ENCODE measurements around the gene SCARB1. TPM values are rescaled to one million over a fixed set of nuclear protein-coding genes. Genes with fewer than 3 reads are reported as not detected.
A peak's percentile ranks its signal among the peaks of the same experiment; 100 is the strongest.

The SCARB1 gene
- total and polyA plus RNA-seq, 9 donors = 20.8 to 1,262 (median 81.7) TPM

- WGBS, 3 donors = 83 to 93% (median 88%) methylated on average over 6 of the region's 6 CpGs
- intact Hi-C loops (cut with DNase I) = loop anchor here in 1 of 4 donors (10.0 kb wide), 1 partner anchor 58 kb away; no protein-coding TSS in a partner anchor
Observed at GRCh38 chr12:124836759-124837158, 26.9 kb downstream of the SCARB1 start.

GRCh38 chr12:124835656-124836410, 27.8 kb downstream of the SCARB1 start:
- no peaks in the 10 kb centered on the region for H3K36me3 ChIP-seq
- H3K4me3 ChIP-seq = no peak overlapping the region
- intact Hi-C loops (cut with DNase I) = loop anchor here in 1 of 4 donors (10.0 kb wide), 1 partner anchor 59 kb away; no protein-coding TSS in a partner anchor
- 78 to 85% (median 79%) methylated on average over 17 of the region's 17 CpGs for WGBS, 3 donors
- H3K9me3 ChIP-seq = no peaks in the 10 kb centered on the region
- no peak for TF ChIP-seq CTCF (IDR thresholded peaks at IDR 0.05)
- no peak for TF ChIP-seq POLR2A (IDR thresholded peaks at IDR 0.05)
- no peak for TF ChIP-seq EP300 (IDR thresholded peaks at IDR 0.05)
- no peaks in the 10 kb centered on the region for H3K27me3 ChIP-seq
- H3K27ac ChIP-seq = no peak overlapping the region
- H3K4me1 ChIP-seq (ENCODE audit: insufficient read depth) = peaks cover 28% of the 10 kb centered on the region
- no peak for DNase-seq

More at GRCh38 chr12:124836759-124837158, 26.9 kb downstream of the SCARB1 start:
- TF ChIP-seq EP300 (IDR thresholded peaks at IDR 0.05) (no peak), POLR2A (IDR thresholded peaks at IDR 0.05) (no peak), CTCF (IDR thresholded peaks at IDR 0.05) (no peak)
- Histone ChIP-seq H3K36me3 (no peaks in the 10 kb centered on the region), H3K27me3 (no peaks in the 10 kb centered on the region), H3K4me3 (no peak overlapping the region), H3K27ac (peak overlapping the region in 1 of 2 donors; percentile 46), H3K9me3 (no peaks in the 10 kb centered on the region), H3K4me1 (ENCODE audit: insufficient read depth) (peaks cover 32% of the 10 kb centered on the region)
- no peak for DNase-seq

GRCh38 chr12:124834822-124835221, 28.8 kb downstream of the SCARB1 start:
- no peak for DNase-seq
- 54 to 79% (median 67%) methylated on average over 9 of the region's 9 CpGs for WGBS, 3 donors
- H3K27me3 ChIP-seq = no peaks in the 10 kb centered on the region
- H3K27ac ChIP-seq = no peak overlapping the region
- peaks cover 28% of the 10 kb centered on the region for H3K4me1 ChIP-seq (ENCODE audit: insufficient read depth)
- H3K36me3 ChIP-seq = no peaks in the 10 kb centered on the region
- H3K9me3 ChIP-seq = no peaks in the 10 kb centered on the region
- no peak overlapping the region for H3K4me3 ChIP-seq
- TF ChIP-seq CTCF (IDR thresholded peaks at IDR 0.05) = no peak
- TF ChIP-seq POLR2A (IDR thresholded peaks at IDR 0.05) = no peak
- no peak for TF ChIP-seq EP300 (IDR thresholded peaks at IDR 0.05)
- intact Hi-C loops (cut with DNase I) = loop anchor here in 1 of 4 donors (10.0 kb wide), 1 partner anchor 60 kb away; no protein-coding TSS in a partner anchor

GRCh38 chr12:124833693-124834122, 30.0 kb downstream of the SCARB1 start:
- Histone ChIP-seq H3K4me1 (ENCODE audit: insufficient read depth) (peaks cover 29% of the 10 kb centered on the region), H3K27ac (peak overlapping the region in 1 of 2 donors; percentile 52), H3K4me3 (no peak overlapping the region), H3K27me3 (no peaks in the 10 kb centered on the region), H3K9me3 (no peaks in the 10 kb centered on the region), H3K36me3 (no peaks in the 10 kb centered on the region)
- TF ChIP-seq CTCF (IDR thresholded peaks at IDR 0.05) (no peak), EP300 (IDR thresholded peaks at IDR 0.05) (no peak), POLR2A (IDR thresholded peaks at IDR 0.05) (no peak)
- 31 to 49% (median 41%) methylated on average over 18 of the region's 18 CpGs for WGBS, 3 donors
- intact Hi-C loops (cut with DNase I) = loop anchor here in 1 of 4 donors (10.0 kb wide), 1 partner anchor 61 kb away; no protein-coding TSS in a partner anchor
- peak in 2 of 5 donors; percentile 56 to 65 for DNase-seq
